ENCODE measurements around the gene PIK3R1. TPM values are rescaled to one million over a fixed set of nuclear protein-coding genes. Genes with fewer than 3 reads are reported as not detected.

Gene PIK3R1
- total and polyA plus RNA-seq, 8 donors = 9.2 to 280 (median 52.3) TPM

GRCh38 chr5:68337235-68337634, 121.7 kb downstream of the PIK3R1 start:
- TF ChIP-seq EP300 (IDR thresholded peaks at IDR 0.05) (no peak), CTCF (IDR thresholded peaks at IDR 0.05) (no peak), POLR2A (IDR thresholded peaks at IDR 0.05) (no peak), POLR2AphosphoS5 (IDR thresholded peaks at IDR 0.05) (no peak)
- Histone ChIP-seq H3K4me3 (no peak overlapping the region), H3K27ac (no peak overlapping the region), H3K9me3 (no peaks in the 10 kb centered on the region), H3K4me1 (peaks cover 0 to 10% (median 6%) of the 10 kb centered on the region in 4 donors), H3K27me3 (no peaks in the 10 kb centered on the region), H3K36me3 (no peaks in the 10 kb centered on the region)
- 87 to 94% (median 92%) methylated on average over 4 of the region's 4 CpGs for WGBS, 5 donors
- no peak for DNase-seq
- intact Hi-C loops (cut with DNase I; ENCODE audit: low total_unique reads) = no loop called here

GRCh38 chr5:68339921-68340321, 124.4 kb downstream of the PIK3R1 start:
- no peak for DNase-seq

GRCh38 chr5:68341006-68341405, 125.5 kb downstream of the PIK3R1 start:
- H3K36me3 ChIP-seq = no peaks in the 10 kb centered on the region
- no peak overlapping the region for H3K4me3 ChIP-seq
- DNase-seq = no peak
- peaks cover 0 to 22% (median 3%) of the 10 kb centered on the region in 4 donors for H3K4me1 ChIP-seq
- H3K27ac ChIP-seq = no peak overlapping the region
- no peak for TF ChIP-seq EP300 (IDR thresholded peaks at IDR 0.05)
- no peaks in the 10 kb centered on the region for H3K9me3 ChIP-seq
- 78 to 90% (median 81%) methylated on average over 3 of the region's 3 CpGs for WGBS, 5 donors
- intact Hi-C loops (cut with DNase I; ENCODE audit: low total_unique reads) = no loop called here
- H3K27me3 ChIP-seq = no peaks in the 10 kb centered on the region

More at GRCh38 chr5:68339921-68340321, 124.4 kb downstream of the PIK3R1 start:
- peaks cover 0 to 22% (median 3%) of the 10 kb centered on the region in 4 donors for H3K4me1 ChIP-seq
- H3K9me3 ChIP-seq = no peaks in the 10 kb centered on the region
- H3K27me3 ChIP-seq = no peaks in the 10 kb centered on the region
- TF ChIP-seq CTCF (IDR thresholded peaks at IDR 0.05) (no peak), EP300 (IDR thresholded peaks at IDR 0.05) (no peak), POLR2A (IDR thresholded peaks at IDR 0.05) (no peak), POLR2AphosphoS5 (IDR thresholded peaks at IDR 0.05) (no peak)
- H3K36me3 ChIP-seq = no peaks in the 10 kb centered on the region
- intact Hi-C loops (cut with DNase I; ENCODE audit: low total_unique reads) = no loop called here
- 45 to 67% (median 60%) methylated on average over 1 of the region's 1 CpG for WGBS, 5 donors
- H3K27ac ChIP-seq = no peak overlapping the region
- H3K4me3 ChIP-seq = no peak overlapping the region

GRCh38 chr5:68342693-68343092, 127.1 kb downstream of the PIK3R1 start:
- H3K4me1 ChIP-seq = peaks cover 0 to 22% (median 3%) of the 10 kb centered on the region in 4 donors
- H3K27ac ChIP-seq = peak overlapping the region in 2 of 5 donors; percentile 47 to 65
- no peaks in the 10 kb centered on the region for H3K27me3 ChIP-seq
- H3K9me3 ChIP-seq = no peaks in the 10 kb centered on the region
- TF ChIP-seq EP300 (IDR thresholded peaks at IDR 0.05) (no peak), POLR2AphosphoS5 (IDR thresholded peaks at IDR 0.05) (no peak), CTCF (IDR thresholded peaks at IDR 0.05) (no peak), POLR2A (IDR thresholded peaks at IDR 0.05) (no peak)
- DNase-seq = no peak
- intact Hi-C loops (cut with DNase I; ENCODE audit: low total_unique reads) = no loop called here
- no peak overlapping the region for H3K4me3 ChIP-seq
- H3K36me3 ChIP-seq = no peaks in the 10 kb centered on the region
- 88 to 100% (median 100%) methylated on average over 1 of the region's 1 CpG for WGBS, 5 donors

- Histone ChIP-seq H3K36me3 (no peaks in the 10 kb centered on the region), H3K4me3 (no peak overlapping the region), H3K9me3 (no peaks in the 10 kb centered on the region), H3K4me1 (peaks cover 0 to 22% (median 3%) of the 10 kb centered on the region in 4 donors), H3K27me3 (no peaks in the 10 kb centered on the region), H3K27ac (peak overlapping the region in 4 of 5 donors; percentile 5 to 65 (median 30))
- intact Hi-C loops (cut with DNase I; ENCODE audit: low total_unique reads) = no loop called here
- TF ChIP-seq POLR2AphosphoS5 (IDR thresholded peaks at IDR 0.05) (peak in 1 of 3 donors; percentile 71), POLR2A (IDR thresholded peaks at IDR 0.05) (no peak)
- peak in 1 of 2 donors; percentile 46 for DNase-seq
- 59 to 71% (median 70%) methylated on average over 5 of the region's 5 CpGs for WGBS, 5 donors
Observed at GRCh38 chr5:68343421-68343826, 127.9 kb downstream of the PIK3R1 start.

Measured in stomach (tissue), 9 donors.